PC-9 (cell line): ENCODE measurements around the gene PIBF1.

Experiments used
- EZH2 ChIP-seq: fragments of 200-600 bp; sonication (generic); IDR thresholded peaks from 2 replicates; pipeline ENCODE4 v1.8.0; 2017; ENCODE audit warnings: antibody characterized with exemption, low read depth
- TF ChIP-seq, protein P1 (sequence below): fragments of 200-600 bp; sonication (generic); conservative IDR thresholded peaks from 2 replicates; pipeline ENCODE4 v1.6.1; 2017; ENCODE audit warnings: mixed run types, antibody characterized with exemption, mild to moderate bottlenecking, moderate library complexity

DNA sequence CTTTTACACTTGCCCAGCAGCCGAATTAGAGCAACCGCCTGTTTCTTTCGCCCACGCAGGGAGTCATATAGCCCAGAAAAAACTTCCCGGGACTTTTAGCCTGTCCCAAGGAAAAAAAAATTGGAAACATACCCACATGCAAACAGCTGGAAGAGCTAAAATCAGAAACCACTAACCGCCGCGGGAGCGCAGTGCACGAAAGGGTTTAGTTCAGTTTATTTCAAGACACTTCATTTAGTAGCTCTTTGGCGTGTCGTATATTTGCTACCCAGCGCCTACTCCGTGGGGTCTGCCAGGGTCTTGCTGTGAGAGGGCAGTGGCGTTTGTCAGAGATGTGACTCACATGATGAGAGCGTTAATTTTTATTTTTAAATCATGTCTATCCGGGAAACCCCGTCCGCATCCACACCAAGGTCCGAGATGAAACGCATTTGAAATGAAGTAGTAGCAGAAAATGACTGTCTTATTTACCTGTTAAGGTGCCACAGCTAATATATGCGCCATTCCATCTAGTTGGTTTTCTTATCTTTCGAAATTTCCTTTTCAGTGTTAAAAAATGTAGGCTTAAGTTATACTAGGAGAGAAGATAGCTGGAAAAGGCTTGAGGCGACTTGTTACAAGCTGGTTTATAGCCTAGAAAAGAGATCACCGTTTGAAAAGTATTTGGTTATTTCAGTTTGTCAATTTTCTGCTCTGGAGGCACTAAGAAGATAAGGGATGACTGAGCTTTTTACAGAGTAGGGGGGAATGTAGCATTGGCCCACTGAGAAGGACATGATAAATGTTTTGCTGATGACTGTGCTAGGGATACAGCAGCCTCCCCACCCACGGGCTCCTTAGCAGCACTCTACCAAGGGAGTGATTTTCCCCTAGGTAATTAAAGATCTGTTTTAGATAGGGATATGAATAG, 278.6 kb downstream of the PIBF1 start:
- TF ChIP-seq, protein P1, sequence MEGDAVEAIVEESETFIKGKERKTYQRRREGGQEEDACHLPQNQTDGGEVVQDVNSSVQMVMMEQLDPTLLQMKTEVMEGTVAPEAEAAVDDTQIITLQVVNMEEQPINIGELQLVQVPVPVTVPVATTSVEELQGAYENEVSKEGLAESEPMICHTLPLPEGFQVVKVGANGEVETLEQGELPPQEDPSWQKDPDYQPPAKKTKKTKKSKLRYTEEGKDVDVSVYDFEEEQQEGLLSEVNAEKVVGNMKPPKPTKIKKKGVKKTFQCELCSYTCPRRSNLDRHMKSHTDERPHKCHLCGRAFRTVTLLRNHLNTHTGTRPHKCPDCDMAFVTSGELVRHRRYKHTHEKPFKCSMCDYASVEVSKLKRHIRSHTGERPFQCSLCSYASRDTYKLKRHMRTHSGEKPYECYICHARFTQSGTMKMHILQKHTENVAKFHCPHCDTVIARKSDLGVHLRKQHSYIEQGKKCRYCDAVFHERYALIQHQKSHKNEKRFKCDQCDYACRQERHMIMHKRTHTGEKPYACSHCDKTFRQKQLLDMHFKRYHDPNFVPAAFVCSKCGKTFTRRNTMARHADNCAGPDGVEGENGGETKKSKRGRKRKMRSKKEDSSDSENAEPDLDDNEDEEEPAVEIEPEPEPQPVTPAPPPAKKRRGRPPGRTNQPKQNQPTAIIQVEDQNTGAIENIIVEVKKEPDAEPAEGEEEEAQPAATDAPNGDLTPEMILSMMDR, result no peak
- TF ChIP-seq EZH2, result no peak
